ENCODE results near the gene ATP6V0D1.

- no peak for TF ChIP-seq TEAD4 (IDR thresholded peaks at IDR 0.05)
- TF ChIP-seq REST (IDR thresholded peaks at IDR 0.05; ENCODE audit: low read depth): no peak
- TF ChIP-seq FOXM1 (IDR thresholded peaks at IDR 0.05; ENCODE audit: borderline replicate concordance, low read depth): no peak
- no peak for TF ChIP-seq TAF1 (IDR thresholded peaks at IDR 0.05; ENCODE audit: low read depth)
- TF ChIP-seq USF1 (IDR thresholded peaks at IDR 0.05): no peak
- TF ChIP-seq CEBPB (IDR thresholded peaks at IDR 0.05): no peak
- TF ChIP-seq YY1 (IDR thresholded peaks at IDR 0.05; ENCODE audit: low read depth): no peak
- no peak for TF ChIP-seq EGR1 (IDR thresholded peaks at IDR 0.05)
- no peak for TF ChIP-seq CREB1 (IDR thresholded peaks at IDR 0.05; ENCODE audit: low read depth)
- no peak for TF ChIP-seq MAX (IDR thresholded peaks at IDR 0.05)
Observed at GRCh38 chr16:67421030-67421429, 59.9 kb downstream of the ATP6V0D1 start.
